NCI-H187 (cell line): ENCODE results near the gene ADIPOQ.
"Not testable (repeated sequence)": the region's sequence is repeated elsewhere in the genome, so short reads cannot be mapped to it uniquely, and the experiment has no call there.

Source experiments
- DNase-seq, 2 experiments: peaks; one replicate each; lab custom pipeline; 2025; lab: John Stamatoyannopoulos, UW

The ADIPOQ gene

DNA sequence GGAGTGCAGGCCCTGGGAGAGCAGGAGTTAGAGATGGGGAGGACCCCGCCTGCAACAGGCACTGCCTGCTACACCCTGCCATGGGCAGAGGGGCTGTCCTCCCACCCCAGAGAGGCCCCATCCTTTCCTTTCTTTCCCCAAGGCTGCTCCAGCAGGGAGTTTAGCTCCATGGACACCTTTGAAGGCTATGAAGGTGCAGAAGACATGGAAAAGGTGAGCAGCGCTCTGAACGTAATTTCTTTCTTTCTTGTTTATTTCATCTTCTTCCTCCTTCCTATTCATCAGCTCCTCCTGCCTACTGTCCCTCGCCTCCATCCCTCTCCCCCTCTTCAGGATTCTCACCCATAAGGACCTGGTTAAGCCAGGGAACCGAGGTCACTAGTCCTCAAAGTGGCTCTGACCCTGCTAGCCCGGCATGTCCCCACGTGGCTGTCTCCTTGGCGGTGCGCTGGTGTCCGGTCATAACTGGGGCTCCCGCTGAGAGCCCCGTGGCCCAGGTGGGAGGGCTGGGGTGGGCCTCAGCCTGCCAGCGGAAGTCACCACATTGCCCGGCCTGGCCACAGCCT is 16.0 kb upstream of the ADIPOQ start:
- no peak for DNase-seq

GRCh38 chr3:186826976-186827857 is 15.3 kb upstream of the ADIPOQ start:
- DNase-seq, result peak; percentile 40 to 73

DNA sequence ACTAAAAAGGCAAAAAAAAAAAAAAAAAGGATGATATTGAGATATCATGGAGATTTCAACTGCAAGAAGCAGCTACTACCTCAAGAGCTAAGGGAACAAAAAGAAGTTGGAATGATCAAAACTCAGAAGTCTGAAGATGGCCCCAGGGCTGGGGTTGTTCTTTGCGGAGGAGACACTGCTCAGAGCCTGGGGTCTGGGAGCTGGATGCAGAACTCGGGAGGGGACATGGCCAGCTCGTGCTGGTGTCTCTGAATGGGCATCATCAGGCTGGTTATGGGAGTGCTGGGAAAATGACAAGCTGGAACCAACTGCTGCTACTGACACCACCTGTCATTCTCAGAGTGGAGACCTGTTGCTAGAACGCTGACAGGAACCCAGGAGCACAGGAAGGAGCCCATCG is 14.2 kb upstream of the ADIPOQ start:
- no peak for DNase-seq

- no peak for DNase-seq
Measured at GRCh38 chr3:186831798-186832197, 10.7 kb upstream of the ADIPOQ start.

- DNase-seq, result no peak
Measured at GRCh38 chr3:186832276-186832675, 10.2 kb upstream of the ADIPOQ start.

- DNase-seq, result no peak
Measured at GRCh38 chr3:186839874-186840641, 2.5 kb upstream of the ADIPOQ start.

DNA sequence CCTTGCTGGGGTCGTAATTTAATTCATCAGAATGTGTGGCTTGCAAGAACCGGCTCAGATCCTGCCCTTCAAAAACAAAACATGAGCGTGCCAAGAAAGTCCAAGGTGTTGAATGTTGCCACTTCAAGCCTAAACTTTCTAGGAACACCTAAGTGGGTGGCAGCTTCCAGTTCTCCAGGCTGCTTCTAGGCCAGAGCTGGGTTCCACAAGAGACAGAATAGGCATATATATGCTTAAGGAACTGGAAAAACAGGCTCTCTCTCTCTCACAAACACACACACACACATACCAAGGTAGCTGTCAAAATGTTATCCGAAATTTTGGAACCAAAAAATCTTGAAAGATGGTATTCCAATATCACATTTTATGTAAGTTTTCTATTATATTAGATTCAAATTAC is 890 bp upstream of the ADIPOQ start:
- no peak for DNase-seq

DNA sequence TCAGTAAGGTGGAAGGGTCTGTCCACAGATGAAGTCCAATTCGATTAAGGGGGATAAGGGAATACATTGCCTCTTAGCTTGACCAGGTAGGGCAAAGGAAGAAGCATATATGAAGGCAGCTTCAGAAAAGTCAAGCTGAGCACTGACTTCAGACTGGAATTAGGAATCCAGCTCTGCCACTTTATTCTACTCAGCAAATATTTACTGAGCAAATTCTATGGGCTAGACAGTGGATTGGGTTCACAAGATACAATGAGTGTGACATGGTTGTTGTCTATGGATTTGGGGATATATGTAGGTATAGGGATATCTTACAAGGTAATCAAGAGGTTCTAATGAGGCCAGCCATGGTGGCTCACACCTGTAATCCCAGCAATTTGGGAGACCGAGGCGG is 526 bp downstream of the ADIPOQ start:
- no peak for DNase-seq

DNA sequence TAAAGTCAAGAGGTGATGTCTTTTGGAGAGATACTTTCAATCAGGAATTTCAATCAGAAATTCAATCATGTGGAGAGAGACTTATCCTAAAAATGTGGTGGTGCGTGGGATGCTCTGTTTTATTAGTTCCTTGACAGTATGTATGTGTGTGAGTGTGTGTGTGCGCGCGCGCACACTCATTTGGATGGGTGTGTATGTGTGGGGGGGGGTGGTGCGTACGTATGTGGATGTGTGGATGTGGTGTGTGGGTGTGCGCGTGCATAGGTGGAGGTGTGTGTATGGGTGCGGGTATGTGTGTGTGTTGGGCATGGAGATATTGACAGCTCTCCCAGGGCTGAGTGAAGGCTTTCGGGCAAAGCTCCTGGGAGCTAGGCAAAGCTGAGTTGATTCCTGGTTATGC is 2.4 kb downstream of the ADIPOQ start:
- no peak for DNase-seq

GRCh38 chr3:186845756-186846155 is 3.2 kb downstream of the ADIPOQ start:
- DNase-seq, result no peak

- no peak for DNase-seq
Measured at GRCh38 chr3:186847437-186847836, 4.9 kb downstream of the ADIPOQ start.

DNA sequence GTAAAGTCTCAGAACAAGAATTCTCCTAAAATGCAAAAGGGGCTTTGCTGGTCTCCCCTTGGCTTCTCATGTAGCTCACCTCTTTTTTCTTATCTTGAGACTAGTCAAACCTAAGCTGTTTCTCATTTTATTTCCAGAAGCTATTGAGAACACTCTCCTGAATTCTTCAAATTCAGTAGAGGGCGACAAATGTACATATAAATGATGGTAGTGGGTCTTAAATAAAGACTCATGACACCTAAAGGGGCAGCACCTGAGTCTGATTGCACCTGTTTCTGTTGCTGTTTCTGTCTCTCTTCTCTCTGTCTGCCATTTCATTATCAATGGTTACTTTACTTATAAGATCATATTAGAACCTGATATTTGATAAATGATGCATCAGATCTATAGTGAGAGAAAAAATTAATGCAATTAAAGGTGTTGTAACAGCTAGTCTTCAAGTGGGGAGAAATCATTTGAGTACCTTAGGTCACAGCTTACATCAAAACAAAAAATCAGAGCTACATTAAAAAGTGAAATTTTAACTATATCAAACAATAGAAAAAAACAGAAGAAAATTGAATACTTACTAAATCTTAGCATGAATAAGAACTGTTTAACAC is 7.0 kb downstream of the ADIPOQ start:
- DNase-seq, result peak in 1 of 2 experiments; percentile 43

- not testable (repeated sequence) for DNase-seq
Measured at GRCh38 chr3:186851835-186852234, 9.3 kb downstream of the ADIPOQ start.

DNA sequence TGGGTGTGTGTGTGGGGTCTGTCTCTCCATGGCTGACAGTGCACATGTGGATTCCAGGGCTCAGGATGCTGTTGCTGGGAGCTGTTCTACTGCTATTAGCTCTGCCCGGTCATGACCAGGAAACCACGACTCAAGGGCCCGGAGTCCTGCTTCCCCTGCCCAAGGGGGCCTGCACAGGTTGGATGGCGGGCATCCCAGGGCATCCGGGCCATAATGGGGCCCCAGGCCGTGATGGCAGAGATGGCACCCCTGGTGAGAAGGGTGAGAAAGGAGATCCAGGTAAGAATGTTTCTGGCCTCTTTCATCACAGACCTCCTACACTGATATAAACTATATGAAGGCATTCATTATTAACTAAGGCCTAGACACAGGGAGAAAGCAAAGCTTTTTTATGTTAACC is 10.5 kb downstream of the ADIPOQ start:
- DNase-seq, result no peak

DNA sequence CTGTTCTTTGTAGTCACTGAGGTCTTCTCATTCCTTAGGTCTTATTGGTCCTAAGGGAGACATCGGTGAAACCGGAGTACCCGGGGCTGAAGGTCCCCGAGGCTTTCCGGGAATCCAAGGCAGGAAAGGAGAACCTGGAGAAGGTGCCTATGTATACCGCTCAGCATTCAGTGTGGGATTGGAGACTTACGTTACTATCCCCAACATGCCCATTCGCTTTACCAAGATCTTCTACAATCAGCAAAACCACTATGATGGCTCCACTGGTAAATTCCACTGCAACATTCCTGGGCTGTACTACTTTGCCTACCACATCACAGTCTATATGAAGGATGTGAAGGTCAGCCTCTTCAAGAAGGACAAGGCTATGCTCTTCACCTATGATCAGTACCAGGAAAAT is 11.6 kb downstream of the ADIPOQ start:
- DNase-seq, result no peak

GRCh38 chr3:186854954-186855353 is 12.4 kb downstream of the ADIPOQ start:
- DNase-seq, result no peak

DNA sequence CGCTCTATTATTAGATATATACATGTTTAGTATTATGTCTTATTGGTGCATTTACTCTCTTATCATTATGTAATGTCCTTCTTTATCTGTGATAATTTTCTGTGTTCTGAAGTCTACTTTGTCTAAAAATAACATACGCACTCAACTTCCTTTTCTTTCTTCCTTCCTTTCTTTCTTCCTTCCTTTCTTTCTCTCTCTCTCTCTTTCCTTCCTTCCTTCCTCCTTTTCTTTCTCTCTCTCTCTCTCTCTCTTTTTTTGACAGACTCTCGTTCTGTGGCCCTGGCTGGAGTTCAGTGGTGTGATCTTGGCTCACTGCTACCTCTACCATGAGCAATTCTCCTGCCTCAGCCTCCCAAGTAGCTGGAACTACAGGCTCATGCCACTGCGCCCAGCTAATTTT is 15.2 kb downstream of the ADIPOQ start:
- no peak for DNase-seq

- not testable (repeated sequence) for DNase-seq
Measured at GRCh38 chr3:186865215-186865853, 22.8 kb downstream of the ADIPOQ start.

GRCh38 chr3:186866095-186866494 is 23.6 kb downstream of the ADIPOQ start:
- DNase-seq, result not testable (repeated sequence)

- no peak for DNase-seq
Measured at GRCh38 chr3:186869253-186870100, 27.0 kb downstream of the ADIPOQ start.
